Colonic mucosa (tissue), 4 donors: ENCODE measurements around the gene EML4. TPM values are rescaled to one million over a fixed set of nuclear protein-coding genes. Genes with fewer than 3 reads are reported as not detected.
A peak's percentile ranks its signal among the peaks of the same experiment; 100 is the strongest.

Experiments
- DNase-seq: peaks from one replicate; pipeline ENCODE4 v3.0.0-alpha.2; 2020
- H3K27ac ChIP-seq: fragments of 200-600 bp; one replicate; pipeline ENCODE4 v1.8.0; 2021
- H3K27me3 ChIP-seq: fragments of 200-600 bp; one replicate; pipeline ENCODE4 v1.8.0; 2021
- H3K36me3 ChIP-seq: fragments of 200-600 bp; one replicate; pipeline ENCODE4 v1.8.0; 2021
- H3K4me1 ChIP-seq: fragments of 200-600 bp; one replicate; pipeline ENCODE4 v1.8.0; 2021; ENCODE audit warnings: mild to moderate bottlenecking
- H3K4me3 ChIP-seq: fragments of 200-600 bp; one replicate; pipeline ENCODE4 v1.8.0; 2021
- H3K9ac ChIP-seq, 2 donors: one replicate each; pipeline ENCODE4 v1.7.0; 2013; ENCODE audit warnings: control low read depth in 2 of 2, low read depth in 2 of 2, low read length in 2 of 2
- H3K9me3 ChIP-seq: fragments of 200-600 bp; one replicate; pipeline ENCODE4 v1.8.0; 2021
- intact Hi-C: fragments of 100-400 bp; cut with DNase I; formaldehyde crosslinking; loops from one replicate; pipeline ENCODE4 v1.14.1; 2022
- total RNA-seq, 2 donors: library from RNA; stranded (reverse); fragmentation: NEBNext Ultra II Directional in 1 of 2; extraction: Animal tissue kit (Norgen Biotek cat#: 25700) in 1 of 2; gene quantifications; one replicate each; pipeline ENCODE4 v1.2.1, GENCODE V29; 2021
- TF ChIP-seq, protein P1 (sequence below): fragments of 200-600 bp; IDR thresholded peaks from one replicate; pipeline ENCODE4 v1.8.0; 2022; ENCODE audit warnings: antibody characterized with exemption, mild to moderate bottlenecking
- donor health status: healthy.
- donor health status: DM: no; HTN: no; CAD: no.
- donor health status: DM: no; HTN: no; CAD: no.

The EML4 gene
- total RNA-seq, 2 donors from 2014 or later, result 82.1 to 103 TPM

DNA sequence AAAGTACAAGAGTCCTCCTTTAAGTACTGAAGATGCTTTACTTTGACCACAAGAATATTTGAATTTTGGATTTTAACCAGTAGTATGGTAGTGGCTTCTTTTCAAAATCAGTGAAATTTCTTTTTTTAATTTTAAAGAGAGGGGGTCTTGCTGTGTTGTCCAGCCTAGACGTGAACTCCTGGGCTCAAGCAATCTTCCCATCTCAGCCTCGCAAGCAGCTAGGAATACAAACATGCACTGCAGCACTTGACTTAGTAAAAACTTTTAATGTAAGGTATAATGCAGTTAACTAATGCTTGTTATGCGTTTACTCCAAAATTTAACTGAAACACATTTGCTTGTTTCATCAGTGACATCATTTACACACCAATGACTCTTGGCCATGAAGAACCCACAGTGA is 49.6 kb downstream of the EML4 start:
- intact Hi-C loops, result no loop called here
- H3K4me1 ChIP-seq, result no peaks in the 10 kb centered on the region

GRCh38 chr2:42219160-42219559 is 50.0 kb downstream of the EML4 start:
- Histone ChIP-seq H3K27ac (no peak overlapping the region), H3K9ac (no peak overlapping the region), H3K4me3 (no peak overlapping the region), H3K4me1 (no peaks in the 10 kb centered on the region), H3K27me3 (no peaks in the 10 kb centered on the region), H3K9me3 (no peaks in the 10 kb centered on the region), H3K36me3 (no peaks in the 10 kb centered on the region)
- DNase-seq, result no peak
- TF ChIP-seq, protein P1, sequence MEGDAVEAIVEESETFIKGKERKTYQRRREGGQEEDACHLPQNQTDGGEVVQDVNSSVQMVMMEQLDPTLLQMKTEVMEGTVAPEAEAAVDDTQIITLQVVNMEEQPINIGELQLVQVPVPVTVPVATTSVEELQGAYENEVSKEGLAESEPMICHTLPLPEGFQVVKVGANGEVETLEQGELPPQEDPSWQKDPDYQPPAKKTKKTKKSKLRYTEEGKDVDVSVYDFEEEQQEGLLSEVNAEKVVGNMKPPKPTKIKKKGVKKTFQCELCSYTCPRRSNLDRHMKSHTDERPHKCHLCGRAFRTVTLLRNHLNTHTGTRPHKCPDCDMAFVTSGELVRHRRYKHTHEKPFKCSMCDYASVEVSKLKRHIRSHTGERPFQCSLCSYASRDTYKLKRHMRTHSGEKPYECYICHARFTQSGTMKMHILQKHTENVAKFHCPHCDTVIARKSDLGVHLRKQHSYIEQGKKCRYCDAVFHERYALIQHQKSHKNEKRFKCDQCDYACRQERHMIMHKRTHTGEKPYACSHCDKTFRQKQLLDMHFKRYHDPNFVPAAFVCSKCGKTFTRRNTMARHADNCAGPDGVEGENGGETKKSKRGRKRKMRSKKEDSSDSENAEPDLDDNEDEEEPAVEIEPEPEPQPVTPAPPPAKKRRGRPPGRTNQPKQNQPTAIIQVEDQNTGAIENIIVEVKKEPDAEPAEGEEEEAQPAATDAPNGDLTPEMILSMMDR, result no peak
- intact Hi-C loops, result no loop called here

More for the DNA sequence above, 49.6 kb downstream of the EML4 start:
- Histone ChIP-seq H3K36me3 (no peaks in the 10 kb centered on the region), H3K9ac (no peak overlapping the region), H3K27me3 (no peaks in the 10 kb centered on the region), H3K27ac (no peak overlapping the region), H3K9me3 (no peaks in the 10 kb centered on the region), H3K4me3 (no peak overlapping the region)
- TF ChIP-seq, protein P1, result no peak
- DNase-seq, result no peak

GRCh38 chr2:42220566-42220965 is 51.4 kb downstream of the EML4 start:
- no peak for DNase-seq
- Histone ChIP-seq H3K9ac (no peak overlapping the region), H3K27me3 (no peaks in the 10 kb centered on the region), H3K27ac (no peak overlapping the region), H3K4me3 (no peak overlapping the region), H3K36me3 (no peaks in the 10 kb centered on the region), H3K4me1 (no peaks in the 10 kb centered on the region), H3K9me3 (no peaks in the 10 kb centered on the region)
- TF ChIP-seq, protein P1, result no peak
- intact Hi-C loops, result no loop called here

DNA sequence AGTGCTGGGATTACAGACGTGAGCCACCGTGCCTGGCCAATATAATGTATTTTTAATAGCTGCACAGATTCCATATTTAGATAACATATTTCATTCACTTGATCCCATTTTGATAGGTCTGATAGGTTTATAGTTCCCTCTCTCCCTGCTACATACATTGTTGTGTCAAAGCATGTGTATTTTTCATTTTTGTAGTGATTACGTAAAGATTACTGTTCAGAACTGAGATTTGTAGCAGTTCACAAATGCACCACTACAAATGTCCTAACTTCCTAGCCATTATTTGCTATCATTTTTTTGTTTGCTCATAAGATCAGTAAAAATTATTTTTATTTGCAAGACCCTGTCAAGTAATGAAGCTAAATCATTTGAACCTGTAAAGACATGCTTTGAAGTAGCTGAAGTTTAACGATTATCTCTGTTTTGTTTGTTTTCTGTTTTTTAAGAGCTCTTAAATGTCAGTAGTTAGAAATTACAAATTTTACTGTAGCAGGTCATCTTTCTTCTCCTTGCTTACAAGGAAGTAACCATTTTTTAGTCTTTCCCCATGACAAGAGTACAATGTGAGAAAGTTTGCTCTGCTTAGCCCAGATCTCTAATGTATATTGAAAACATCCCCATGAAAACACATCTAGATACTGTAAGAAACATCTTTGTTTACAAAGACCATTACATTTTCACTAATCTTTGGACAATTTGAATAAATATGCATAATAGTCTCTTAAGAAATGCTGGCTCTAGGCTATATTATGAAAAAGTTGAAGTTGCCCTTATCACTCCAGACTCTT is 54.1 kb downstream of the EML4 start:
- Histone ChIP-seq H3K27ac (peak overlapping the region; percentile 24), H3K4me3 (no peak overlapping the region), H3K27me3 (no peaks in the 10 kb centered on the region), H3K36me3 (no peaks in the 10 kb centered on the region), H3K9me3 (no peaks in the 10 kb centered on the region), H3K4me1 (no peaks in the 10 kb centered on the region), H3K9ac (no peak overlapping the region)
- intact Hi-C loops, result no loop called here
- DNase-seq, result no peak
- TF ChIP-seq, protein P1, result no peak

DNA sequence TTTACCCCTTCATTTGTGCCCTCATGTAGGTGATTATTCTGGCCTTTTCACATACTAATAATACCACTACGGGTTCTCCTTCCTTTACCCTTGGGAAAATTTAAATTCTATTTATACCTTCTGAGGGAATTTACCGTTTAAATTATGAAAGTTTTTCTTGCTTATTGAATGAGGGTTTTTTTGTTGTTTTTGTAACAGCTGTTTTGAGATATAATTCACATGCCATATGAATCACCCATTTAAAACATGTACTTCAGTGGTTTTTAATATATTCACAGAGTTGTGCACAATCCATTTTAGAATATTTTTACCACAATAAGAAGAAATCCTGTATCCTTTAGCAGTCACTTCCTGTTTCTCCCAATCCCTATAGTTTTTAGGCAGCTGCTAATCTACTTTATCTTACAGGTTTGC is 54.7 kb downstream of the EML4 start:
- H3K4me3 ChIP-seq, result no peak overlapping the region
- H3K9me3 ChIP-seq, result no peaks in the 10 kb centered on the region
- H3K9ac ChIP-seq, result no peak overlapping the region
- H3K4me1 ChIP-seq, result no peaks in the 10 kb centered on the region
- no peaks in the 10 kb centered on the region for H3K36me3 ChIP-seq
- TF ChIP-seq, protein P1, result no peak
- intact Hi-C loops, result no loop called here
- H3K27me3 ChIP-seq, result no peaks in the 10 kb centered on the region
- no peak for DNase-seq
- H3K27ac ChIP-seq, result peak overlapping the region; percentile 24
